Keratinocyte (primary cell): ENCODE data around the gene OTOP1.

ENCODE experiments used
- EZH2 ChIP-seq: IDR thresholded peaks from one replicate; pipeline ENCODE4 v1.6.1; 2012; ENCODE audit warnings: inconsistent platforms, mild to moderate bottlenecking, low read length, moderate library complexity
- TF ChIP-seq, protein P1 (sequence below), 3 experiments: IDR thresholded peaks in 1 of 3; conservative IDR thresholded peaks in 1 of 3; optimal IDR thresholded peaks in 1 of 3; 2 replicates in 2 of 3; 3 replicates in 1 of 3; pipeline versions ENCODE3 to v1.5.1; 2011; ENCODE audit warnings: low read length in 3 of 3, mild to moderate bottlenecking in 3 of 3, moderate library complexity in 2 of 3, control low read depth in 1 of 3, inconsistent platforms in 1 of 3; ENCODE audit not compliant: insufficient read depth in 2 of 3; ENCODE audit errors: extremely low read depth in 1 of 3

DNA sequence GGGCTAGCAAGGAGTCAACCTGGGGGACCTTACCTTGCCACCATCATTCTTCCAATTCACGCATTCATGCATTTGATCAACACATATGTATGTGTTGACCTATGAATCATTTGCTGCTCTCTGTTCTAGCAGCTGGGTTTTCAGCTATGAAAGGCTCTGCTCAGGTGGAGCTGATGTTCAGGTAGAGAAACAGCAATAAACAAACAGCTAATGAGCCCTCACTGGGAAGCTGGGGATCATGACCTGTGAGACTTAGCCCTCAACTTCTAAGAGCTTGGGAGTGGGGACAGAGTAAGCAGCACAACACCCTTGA, 1.6 kb upstream of the OTOP1 start:
- no peak for TF ChIP-seq EZH2
- TF ChIP-seq, protein P1, sequence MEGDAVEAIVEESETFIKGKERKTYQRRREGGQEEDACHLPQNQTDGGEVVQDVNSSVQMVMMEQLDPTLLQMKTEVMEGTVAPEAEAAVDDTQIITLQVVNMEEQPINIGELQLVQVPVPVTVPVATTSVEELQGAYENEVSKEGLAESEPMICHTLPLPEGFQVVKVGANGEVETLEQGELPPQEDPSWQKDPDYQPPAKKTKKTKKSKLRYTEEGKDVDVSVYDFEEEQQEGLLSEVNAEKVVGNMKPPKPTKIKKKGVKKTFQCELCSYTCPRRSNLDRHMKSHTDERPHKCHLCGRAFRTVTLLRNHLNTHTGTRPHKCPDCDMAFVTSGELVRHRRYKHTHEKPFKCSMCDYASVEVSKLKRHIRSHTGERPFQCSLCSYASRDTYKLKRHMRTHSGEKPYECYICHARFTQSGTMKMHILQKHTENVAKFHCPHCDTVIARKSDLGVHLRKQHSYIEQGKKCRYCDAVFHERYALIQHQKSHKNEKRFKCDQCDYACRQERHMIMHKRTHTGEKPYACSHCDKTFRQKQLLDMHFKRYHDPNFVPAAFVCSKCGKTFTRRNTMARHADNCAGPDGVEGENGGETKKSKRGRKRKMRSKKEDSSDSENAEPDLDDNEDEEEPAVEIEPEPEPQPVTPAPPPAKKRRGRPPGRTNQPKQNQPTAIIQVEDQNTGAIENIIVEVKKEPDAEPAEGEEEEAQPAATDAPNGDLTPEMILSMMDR (optimal IDR thresholded peaks at IDR 0.05 in 1 of 3, IDR thresholded peaks at IDR 0.05 in 1 of 3, conservative IDR thresholded peaks at IDR 0.05 in 1 of 3; ENCODE audit: extremely low read depth in 1 of 3, insufficient read depth in 2 of 3, low read length in 3 of 3): no peak
